ENCODE results near the gene CMTR1. TPM values are rescaled to one million over a fixed set of nuclear protein-coding genes. Genes with fewer than 3 reads are reported as not detected.
"Not testable (repeated sequence)": the region's sequence is repeated elsewhere in the genome, so short reads cannot be mapped to it uniquely, and the experiment has no call there.

The CMTR1 gene
- total RNA-seq, 1 experiment from 2014 or later, result 37.7 TPM

GRCh38 chr6:37499433-37500293 lies 66.6 kb downstream of the CMTR1 start, which contains the start of gene CCDC167:
TSS of gene CCDC167 (minus strand) at chr6:37499893. CDS start at chr6:37499863, 30 bp downstream.
- in situ Hi-C loops (cut with HindIII; ENCODE audit: low pct_unique_long_range_greater_than_20kb, low sequenced_read_pairs) (no loop called here), intact Hi-C loops (cut with micrococcal nuclease; ENCODE audit: unreplicated experiment) (no loop called here)
- H3K36me3 ChIP-seq (ENCODE audit: control insufficient read depth, insufficient read depth, low read length), result no peaks in the 10 kb centered on the region
- no TSS peak for BruUV-seq (replicated peaks)
- H3K27ac ChIP-seq (ENCODE audit: low read length), result peak within 1 kb of the TSS; percentile 95
- ChIA-PET CTCF (interaction anchor here (0.5 to 1.0 kb wide), 2 partner anchors 14 to 899 kb away, joined by 5 to 6 read pairs; no protein-coding TSS in a partner anchor), POLR2A (interaction anchor here (0.6 kb wide), 2 partner anchors 41 to 63 kb away, joined by 3 to 11 read pairs; no protein-coding TSS in a partner anchor)
- TF ChIP-seq, protein P1, sequence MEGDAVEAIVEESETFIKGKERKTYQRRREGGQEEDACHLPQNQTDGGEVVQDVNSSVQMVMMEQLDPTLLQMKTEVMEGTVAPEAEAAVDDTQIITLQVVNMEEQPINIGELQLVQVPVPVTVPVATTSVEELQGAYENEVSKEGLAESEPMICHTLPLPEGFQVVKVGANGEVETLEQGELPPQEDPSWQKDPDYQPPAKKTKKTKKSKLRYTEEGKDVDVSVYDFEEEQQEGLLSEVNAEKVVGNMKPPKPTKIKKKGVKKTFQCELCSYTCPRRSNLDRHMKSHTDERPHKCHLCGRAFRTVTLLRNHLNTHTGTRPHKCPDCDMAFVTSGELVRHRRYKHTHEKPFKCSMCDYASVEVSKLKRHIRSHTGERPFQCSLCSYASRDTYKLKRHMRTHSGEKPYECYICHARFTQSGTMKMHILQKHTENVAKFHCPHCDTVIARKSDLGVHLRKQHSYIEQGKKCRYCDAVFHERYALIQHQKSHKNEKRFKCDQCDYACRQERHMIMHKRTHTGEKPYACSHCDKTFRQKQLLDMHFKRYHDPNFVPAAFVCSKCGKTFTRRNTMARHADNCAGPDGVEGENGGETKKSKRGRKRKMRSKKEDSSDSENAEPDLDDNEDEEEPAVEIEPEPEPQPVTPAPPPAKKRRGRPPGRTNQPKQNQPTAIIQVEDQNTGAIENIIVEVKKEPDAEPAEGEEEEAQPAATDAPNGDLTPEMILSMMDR (IDR thresholded peaks at IDR 0.05), result no peak
- peak; percentile 70 for TF ChIP-seq POLR2AphosphoS5 (IDR thresholded peaks at IDR 0.05; ENCODE audit: low read depth, low read length)
- peak; percentile 21; the same call in 1 of the 2 replicates for TF ChIP-seq TCF7L2 (IDR thresholded peaks at IDR 0.05; ENCODE audit: low read depth, low read length)
- peak within 1 kb of the TSS; percentile 75 to 76 for H3K4me3 ChIP-seq (ENCODE audit: low read depth in 2 of 2, low read length in 2 of 2)
- no peaks in the 10 kb centered on the region for H3K9me3 ChIP-seq (ENCODE audit: control insufficient read depth, insufficient read depth, low read depth, low read length)
- no peaks in the 10 kb centered on the region for H3K27me3 ChIP-seq (ENCODE audit: control insufficient read depth, insufficient read depth, low read length)
- DNase-seq (ENCODE audit: low read depth, low spot score), result peak; percentile 91
- peak; percentile 97 for ATAC-seq
- H3K4me1 ChIP-seq (ENCODE audit: control insufficient read depth, insufficient read depth, low read length), result peaks cover 9% of the 10 kb centered on the region

- ATAC-seq, result no peak
Measured at GRCh38 chr6:37500294-37500608, 67.2 kb downstream of the CMTR1 start.

DNA sequence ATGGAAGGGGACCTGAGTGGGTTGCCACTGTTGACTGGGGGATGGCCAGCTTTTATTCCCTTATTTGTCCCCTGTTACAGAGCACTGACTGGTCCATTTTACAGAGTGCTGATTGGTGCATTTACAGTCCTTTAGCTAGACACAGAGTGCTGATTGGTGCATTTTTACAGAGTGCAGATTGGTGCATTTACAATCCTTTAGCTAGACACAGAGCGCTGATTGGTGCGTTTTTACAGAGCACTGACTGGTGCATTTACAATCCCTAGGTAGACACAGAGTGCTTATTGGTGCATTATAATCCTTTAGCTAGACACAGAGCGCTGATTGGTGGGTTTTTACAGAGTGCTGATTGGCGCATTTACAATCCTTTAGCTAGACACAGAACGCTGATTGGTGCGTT lies 67.9 kb downstream of the CMTR1 start:
- CTCF ChIA-PET; H3K4me3 ChIP-seq (ENCODE audit: low read depth in 2 of 2, low read length in 2 of 2); POLR2A ChIA-PET; DNase-seq (ENCODE audit: low read depth, low spot score); H3K36me3 ChIP-seq (ENCODE audit: control insufficient read depth, insufficient read depth, low read length); H3K9me3 ChIP-seq (ENCODE audit: control insufficient read depth, insufficient read depth, low read depth, low read length); ATAC-seq; H3K27me3 ChIP-seq (ENCODE audit: control insufficient read depth, insufficient read depth, low read length); H3K4me1 ChIP-seq (ENCODE audit: control insufficient read depth, insufficient read depth, low read length); in situ Hi-C loops (cut with HindIII; ENCODE audit: low pct_unique_long_range_greater_than_20kb, low sequenced_read_pairs); intact Hi-C loops (cut with micrococcal nuclease; ENCODE audit: unreplicated experiment); BruUV-seq (replicated peaks): not testable (repeated sequence)
- H3K27ac ChIP-seq (ENCODE audit: low read length), result peak overlapping the region; percentile 95; the same call in 1 of the 2 replicates

More at GRCh38 chr6:37500294-37500608, 67.2 kb downstream of the CMTR1 start:
- in situ Hi-C loops (cut with HindIII; ENCODE audit: low pct_unique_long_range_greater_than_20kb, low sequenced_read_pairs) (no loop called here), intact Hi-C loops (cut with micrococcal nuclease; ENCODE audit: unreplicated experiment) (no loop called here)
- CTCF ChIA-PET, result interaction anchor here (1.0 kb wide), 1 partner anchor 15 kb away, joined by 6 read pairs; no protein-coding TSS in a partner anchor
- Histone ChIP-seq H3K4me1 (ENCODE audit: control insufficient read depth, insufficient read depth, low read length) (peaks cover 9% of the 10 kb centered on the region), H3K27ac (ENCODE audit: low read length) (peak overlapping the region; percentile 95), H3K9me3 (ENCODE audit: control insufficient read depth, insufficient read depth, low read depth, low read length) (no peaks in the 10 kb centered on the region), H3K36me3 (ENCODE audit: control insufficient read depth, insufficient read depth, low read length) (no peaks in the 10 kb centered on the region), H3K27me3 (ENCODE audit: control insufficient read depth, insufficient read depth, low read length) (no peaks in the 10 kb centered on the region), H3K4me3 (ENCODE audit: low read depth in 2 of 2, low read length in 2 of 2) (peak overlapping the region; percentile 75 to 76)
- POLR2A ChIA-PET, result interaction anchor here (0.6 kb wide), 2 partner anchors 40 to 63 kb away, joined by 3 to 11 read pairs; no protein-coding TSS in a partner anchor
- BruUV-seq (replicated peaks), result no TSS peak
- TF ChIP-seq POLR2AphosphoS5 (IDR thresholded peaks at IDR 0.05; ENCODE audit: low read depth, low read length), result no peak
- no peak for TF ChIP-seq TCF7L2 (IDR thresholded peaks at IDR 0.05; ENCODE audit: low read depth, low read length)
- TF ChIP-seq, protein P1 (IDR thresholded peaks at IDR 0.05), result no peak
- TF ChIP-seq, protein P2, sequence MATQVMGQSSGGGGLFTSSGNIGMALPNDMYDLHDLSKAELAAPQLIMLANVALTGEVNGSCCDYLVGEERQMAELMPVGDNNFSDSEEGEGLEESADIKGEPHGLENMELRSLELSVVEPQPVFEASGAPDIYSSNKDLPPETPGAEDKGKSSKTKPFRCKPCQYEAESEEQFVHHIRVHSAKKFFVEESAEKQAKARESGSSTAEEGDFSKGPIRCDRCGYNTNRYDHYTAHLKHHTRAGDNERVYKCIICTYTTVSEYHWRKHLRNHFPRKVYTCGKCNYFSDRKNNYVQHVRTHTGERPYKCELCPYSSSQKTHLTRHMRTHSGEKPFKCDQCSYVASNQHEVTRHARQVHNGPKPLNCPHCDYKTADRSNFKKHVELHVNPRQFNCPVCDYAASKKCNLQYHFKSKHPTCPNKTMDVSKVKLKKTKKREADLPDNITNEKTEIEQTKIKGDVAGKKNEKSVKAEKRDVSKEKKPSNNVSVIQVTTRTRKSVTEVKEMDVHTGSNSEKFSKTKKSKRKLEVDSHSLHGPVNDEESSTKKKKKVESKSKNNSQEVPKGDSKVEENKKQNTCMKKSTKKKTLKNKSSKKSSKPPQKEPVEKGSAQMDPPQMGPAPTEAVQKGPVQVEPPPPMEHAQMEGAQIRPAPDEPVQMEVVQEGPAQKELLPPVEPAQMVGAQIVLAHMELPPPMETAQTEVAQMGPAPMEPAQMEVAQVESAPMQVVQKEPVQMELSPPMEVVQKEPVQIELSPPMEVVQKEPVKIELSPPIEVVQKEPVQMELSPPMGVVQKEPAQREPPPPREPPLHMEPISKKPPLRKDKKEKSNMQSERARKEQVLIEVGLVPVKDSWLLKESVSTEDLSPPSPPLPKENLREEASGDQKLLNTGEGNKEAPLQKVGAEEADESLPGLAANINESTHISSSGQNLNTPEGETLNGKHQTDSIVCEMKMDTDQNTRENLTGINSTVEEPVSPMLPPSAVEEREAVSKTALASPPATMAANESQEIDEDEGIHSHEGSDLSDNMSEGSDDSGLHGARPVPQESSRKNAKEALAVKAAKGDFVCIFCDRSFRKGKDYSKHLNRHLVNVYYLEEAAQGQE (IDR thresholded peaks at IDR 0.05; ENCODE audit: insufficient read depth in 1 of 2, low read depth in 2 of 2, low read length in 1 of 2), result no peak
- no peak for TF ChIP-seq SIN3A (IDR thresholded peaks at IDR 0.05; ENCODE audit: borderline replicate concordance, insufficient read depth, low read depth, low read length)
- no peak for DNase-seq (ENCODE audit: low read depth, low spot score)

All from Panc1 (cell line).